Transverse colon (tissue), 4 donors: ENCODE measurements around the gene IGFBP7. TPM values are rescaled to one million over a fixed set of nuclear protein-coding genes. Genes with fewer than 3 reads are reported as not detected.

ENCODE experiments used
- DNase-seq: peaks from one replicate; pipeline ENCODE4 v3.0.0-alpha.2; 2019
- H3K27ac ChIP-seq, 4 donors: fragments of 200-600 bp; sonication (generic); 2 replicates each; pipeline ENCODE4 v1.5.1; 2016 to 2018; ENCODE audit warnings: inconsistent platforms in 4 of 4
- H3K27me3 ChIP-seq: fragments of 200-600 bp; sonication (generic); 2 replicates; pipeline ENCODE4 v1.5.1; 2017; ENCODE audit warnings: inconsistent platforms
- H3K36me3 ChIP-seq, 4 donors: fragments of 200-600 bp; sonication (generic); 2 replicates each; pipeline ENCODE4 v1.5.1; 2017 to 2019; ENCODE audit warnings: inconsistent platforms in 4 of 4
- H3K4me1 ChIP-seq, 4 donors: fragments of 200-600 bp; sonication (generic); 2 replicates each; pipeline ENCODE4 v1.5.1; 2017 to 2020; ENCODE audit warnings: inconsistent platforms in 4 of 4
- H3K4me3 ChIP-seq, 4 donors: fragments of 200-600 bp; sonication (generic); 1 replicate in 1 of 4; 2 replicates in 3 of 4; pipeline versions ENCODE4 v1.5.1 to v1.6.1; 2017 to 2019; ENCODE audit warnings: inconsistent platforms in 4 of 4
- H3K9me3 ChIP-seq, 2 donors: fragments of 200-600 bp; sonication (generic); 2 replicates each; pipeline ENCODE4 v1.5.1; 2017 to 2019; ENCODE audit warnings: inconsistent platforms in 2 of 2
- CTCF ChIP-seq, 5 experiments: fragments of 200-600 bp in 3 of 5; fragments of 450-650 bp in 2 of 5; sonication (generic) in 3 of 5; IDR thresholded peaks; 1 replicate in 2 of 5; 2 replicates in 3 of 5; pipeline ENCODE4 v1.5.1; 2016 to 2017; ENCODE audit warnings: antibody characterized with exemption in 5 of 5, inconsistent platforms in 3 of 5, mild to moderate bottlenecking in 2 of 5, moderate library complexity in 1 of 5
- EP300 ChIP-seq: sonication (generic); formaldehyde crosslinking; IDR thresholded peaks from one replicate; pipeline ENCODE4 v1.6.1; 2017; ENCODE audit warnings: antibody characterized with exemption, low read depth
- POLR2A ChIP-seq: fragments of 450-650 bp; IDR thresholded peaks from one replicate; pipeline ENCODE4 v1.6.1; 2016; ENCODE audit warnings: antibody characterized with exemption, mild to moderate bottlenecking, moderate library complexity
- POLR2AphosphoS5 ChIP-seq, 3 donors: sonication (generic); formaldehyde crosslinking; IDR thresholded peaks; one replicate each; pipeline ENCODE4 v1.6.1; 2016; ENCODE audit warnings: antibody characterized with exemption in 3 of 3
- WGBS, 2 donors: methylation state at CpG; one replicate each; pipeline ENCODE4 v1.1.5; 2018; ENCODE audit warnings: low coverage in 1 of 2; 5-methylcytosine and 5-hydroxymethylcytosine counted together
- in situ Hi-C, 4 donors: fragments of 200-750 bp; cut with MboI; loops; one replicate each; pipeline versions ENCODE4 v1.15.0 to v1.15.1; 2017; ENCODE audit warnings: low sequenced_read_pairs in 3 of 4, low pct_ligation_motif_present in 1 of 4, low pct_unique_long_range_greater_than_20kb in 1 of 4
- intact Hi-C: fragments of 100-400 bp; cut with DNase I; formaldehyde crosslinking; loops from one replicate; pipeline ENCODE4 v1.15.1; 2023; ENCODE audit warnings: low total_unique reads
- total RNA-seq, 4 donors: library from RNA; depleted of rRNA; stranded (reverse); fragments of >200 nt; gene quantifications; one replicate each; pipeline ENCODE4 v1.1.0, GENCODE V29; 2016

Gene IGFBP7
- total RNA-seq, 4 donors from 2014 or later, result 96.1 to 646 (median 126) TPM

- H3K4me1 ChIP-seq, result peaks cover 7 to 31% (median 19%) of the 10 kb centered on the region in 4 donors
- intact Hi-C loops (no loop called here), in situ Hi-C loops (no loop called here)
- no peak overlapping the region for H3K4me3 ChIP-seq
- H3K9me3 ChIP-seq, result no peaks in the 10 kb centered on the region
- DNase-seq, result no peak
- H3K27ac ChIP-seq, result peak overlapping the region in 3 of 4 donors; percentile 56 to 88 (median 63)
- 95% methylated on average over 2 of the region's 2 CpGs; no CpG with 5 or more reads in 1 of the 2 donors for WGBS, 2 donors
- no peaks in the 10 kb centered on the region for H3K27me3 ChIP-seq
- no peaks in the 10 kb centered on the region for H3K36me3 ChIP-seq
- TF ChIP-seq CTCF (IDR thresholded peaks at IDR 0.05), result no peak
- TF ChIP-seq POLR2AphosphoS5 (IDR thresholded peaks at IDR 0.05), result no peak
- no peak for TF ChIP-seq EP300
- TF ChIP-seq POLR2A, result no peak
These were observed 14.9 kb downstream of the IGFBP7 start for GRCh38 chr4:57095245-57095644.

GRCh38 chr4:57094832-57095223 lies 15.4 kb downstream of the IGFBP7 start:
- TF ChIP-seq EP300 (no peak), POLR2AphosphoS5 (IDR thresholded peaks at IDR 0.05) (no peak), CTCF (IDR thresholded peaks at IDR 0.05) (no peak), POLR2A (no peak)
- 69 to 80% methylated on average over 2 to 3 of the region's 3 CpGs for WGBS, 2 donors
- DNase-seq, result no peak
- no peak overlapping the region for H3K4me3 ChIP-seq
- H3K4me1 ChIP-seq, result peaks cover 7 to 31% (median 19%) of the 10 kb centered on the region in 4 donors
- H3K27me3 ChIP-seq, result no peaks in the 10 kb centered on the region
- peak overlapping the region in 3 of 4 donors; percentile 56 to 88 (median 63) for H3K27ac ChIP-seq
- intact Hi-C loops (no loop called here), in situ Hi-C loops (no loop called here)
- H3K9me3 ChIP-seq, result no peaks in the 10 kb centered on the region
- H3K36me3 ChIP-seq, result no peaks in the 10 kb centered on the region

- no peak for TF ChIP-seq EP300
- TF ChIP-seq POLR2AphosphoS5 (IDR thresholded peaks at IDR 0.05), result peak in 2 of 3 donors; percentile 24 to 31
- in situ Hi-C loops, result no loop called here
- Histone ChIP-seq H3K36me3 (no peaks in the 10 kb centered on the region), H3K27ac (peak overlapping the region in 3 of 4 donors; percentile 56 to 88 (median 63)), H3K4me3 (no peak overlapping the region), H3K27me3 (no peaks in the 10 kb centered on the region), H3K9me3 (no peaks in the 10 kb centered on the region), H3K4me1 (peaks cover 7 to 25% (median 19%) of the 10 kb centered on the region in 4 donors)
- intact Hi-C loops, result no loop called here
- DNase-seq, result no peak
- WGBS, 2 donors, result 58 to 67% methylated on average over 6 of the region's 6 CpGs
These were observed 16.0 kb downstream of the IGFBP7 start for GRCh38 chr4:57093845-57094831.

GRCh38 chr4:57091657-57092162 lies 18.5 kb downstream of the IGFBP7 start:
- H3K9me3 ChIP-seq, result no peaks in the 10 kb centered on the region
- TF ChIP-seq POLR2AphosphoS5 (IDR thresholded peaks at IDR 0.05) (no peak), EP300 (no peak), CTCF (IDR thresholded peaks at IDR 0.05) (no peak), POLR2A (no peak)
- no peak overlapping the region for H3K27ac ChIP-seq
- H3K27me3 ChIP-seq, result no peaks in the 10 kb centered on the region
- H3K4me3 ChIP-seq, result no peak overlapping the region
- in situ Hi-C loops (no loop called here), intact Hi-C loops (no loop called here)
- WGBS, 2 donors, result 53 to 64% methylated on average over 2 to 3 of the region's 3 CpGs
- no peak for DNase-seq
- peaks cover 0 to 15% (median 7%) of the 10 kb centered on the region in 4 donors for H3K4me1 ChIP-seq
- H3K36me3 ChIP-seq, result no peaks in the 10 kb centered on the region
